Brain microvascular endothelial cell (primary cell): ENCODE results near the gene ZNF45.
A peak's percentile ranks its signal among the peaks of the same experiment; 100 is the strongest.

Experiments
- DNase-seq: peaks from one replicate; pipeline ENCODE4 v3.0.0-alpha.2; 2020
- H3K27ac ChIP-seq: fragments of 250-450 bp; sonication (Bioruptor Pico); 2 replicates; pipeline ENCODE4 v1.5.1; 2020; ENCODE audit warnings: mild to moderate bottlenecking, moderate library complexity
- H3K27me3 ChIP-seq: fragments of 250-450 bp; sonication (Bioruptor Pico); replicated peaks from 2 replicates; pipeline ENCODE4 v1.5.1; 2020; ENCODE audit warnings: mild to moderate bottlenecking
- H3K36me3 ChIP-seq: fragments of 250-450 bp; sonication (Bioruptor Pico); replicated peaks from 2 replicates; pipeline ENCODE4 v1.5.1; 2020; ENCODE audit warnings: mild to moderate bottlenecking
- H3K4me3 ChIP-seq: 2 replicates; pipeline ENCODE4 v1.5.1; 2011; ENCODE audit warnings: low read depth, mild to moderate bottlenecking, control low read depth, low read length, moderate library complexity
- CTCF ChIP-seq: IDR thresholded peaks from 2 replicates; pipeline ENCODE4 v1.5.1; 2011; ENCODE audit warnings: low read depth, mild to moderate bottlenecking, moderate library complexity, low read length, control low read depth, inconsistent platforms; ENCODE audit errors: missing control alignments
- in situ Hi-C: cut with HindIII; loops from 2 replicates; pipeline ENCODE4 v1.10.0; 2017; ENCODE audit warnings: low sequenced_read_pairs, low pct_ligation_motif_present

Gene ZNF45

GRCh38 chr19:43941209-43941608 lies 6.1 kb upstream of the ZNF45 start:
- no peak for DNase-seq
- no peaks in the 10 kb centered on the region for H3K36me3 ChIP-seq
- in situ Hi-C loops, result no loop called here
- H3K4me3 ChIP-seq, result no peak overlapping the region
- no peaks in the 10 kb centered on the region for H3K27me3 ChIP-seq
- no peak overlapping the region for H3K27ac ChIP-seq
- TF ChIP-seq CTCF, result no peak

GRCh38 chr19:43940719-43941118 lies 5.6 kb upstream of the ZNF45 start:
- Histone ChIP-seq H3K27ac (no peak overlapping the region), H3K27me3 (no peaks in the 10 kb centered on the region), H3K4me3 (no peak overlapping the region), H3K36me3 (no peaks in the 10 kb centered on the region)
- TF ChIP-seq CTCF, result no peak
- in situ Hi-C loops, result no loop called here
- DNase-seq, result no peak

- H3K27ac ChIP-seq, result no peak overlapping the region
- in situ Hi-C loops, result no loop called here
- no peak for TF ChIP-seq CTCF
- H3K4me3 ChIP-seq, result no peak overlapping the region
- H3K27me3 ChIP-seq, result no peaks in the 10 kb centered on the region
- H3K36me3 ChIP-seq, result no peaks in the 10 kb centered on the region
- DNase-seq, result no peak
Observed at GRCh38 chr19:43939557-43940260, 4.6 kb upstream of the ZNF45 start.

- H3K4me3 ChIP-seq, result no peak overlapping the region
- H3K27ac ChIP-seq, result no peak overlapping the region
- TF ChIP-seq CTCF, result no peak
- H3K27me3 ChIP-seq, result no peaks in the 10 kb centered on the region
- no peak for DNase-seq
- H3K36me3 ChIP-seq, result peaks cover 6% of the 10 kb centered on the region
- in situ Hi-C loops, result no loop called here
Observed at GRCh38 chr19:43936188-43936587, 1.1 kb upstream of the ZNF45 start.

- Histone ChIP-seq H3K27ac (peak overlapping the region; percentile 61), H3K27me3 (no peaks in the 10 kb centered on the region), H3K4me3 (peak overlapping the region; percentile 75), H3K36me3 (peaks cover 10% of the 10 kb centered on the region)
- in situ Hi-C loops, result no loop called here
- TF ChIP-seq CTCF, result peak; percentile 32
- DNase-seq, result no peak
Observed at GRCh38 chr19:43934055-43934984, 762 bp downstream of the ZNF45 start.
